Ectodermal cell (in vitro differentiated cells): ENCODE measurements around the gene RAB3A.

Experiments
- H3K27ac ChIP-seq: 2 replicates; pipeline ENCODE4 v1.7.0; 2013; ENCODE audit warnings: mild to moderate bottlenecking, low read depth, low read length; ENCODE audit not compliant: insufficient read depth, poor library complexity, severe bottlenecking
- H3K27me3 ChIP-seq: 2 replicates; pipeline ENCODE4 v1.7.0; 2013; ENCODE audit warnings: mild to moderate bottlenecking, low read length; ENCODE audit not compliant: insufficient read depth, control insufficient read depth, poor library complexity, severe bottlenecking
- H3K36me3 ChIP-seq: one replicate; pipeline ENCODE4 v1.7.0; 2013; ENCODE audit warnings: low read length; ENCODE audit not compliant: control insufficient read depth, insufficient read depth
- H3K4me1 ChIP-seq: one replicate; pipeline ENCODE4 v1.7.0; 2013; ENCODE audit warnings: low read length; ENCODE audit not compliant: control insufficient read depth, insufficient read depth
- H3K4me3 ChIP-seq: 2 replicates; pipeline ENCODE4 v1.7.0; 2013; ENCODE audit warnings: low read depth, low read length, control low read depth; ENCODE audit not compliant: insufficient read depth
- H3K9me3 ChIP-seq: 2 replicates; pipeline ENCODE4 v1.7.0; 2013; ENCODE audit warnings: mild to moderate bottlenecking, low read length, moderate library complexity; ENCODE audit not compliant: control insufficient read depth
- WGBS, 2 experiments: methylation state at CpG; one replicate each; pipeline ENCODE4 v1.1.7; 2013; ENCODE audit warnings: missing lambda C conversion rate in 2 of 2; 5-methylcytosine and 5-hydroxymethylcytosine counted together

RAB3A gene

DNA sequence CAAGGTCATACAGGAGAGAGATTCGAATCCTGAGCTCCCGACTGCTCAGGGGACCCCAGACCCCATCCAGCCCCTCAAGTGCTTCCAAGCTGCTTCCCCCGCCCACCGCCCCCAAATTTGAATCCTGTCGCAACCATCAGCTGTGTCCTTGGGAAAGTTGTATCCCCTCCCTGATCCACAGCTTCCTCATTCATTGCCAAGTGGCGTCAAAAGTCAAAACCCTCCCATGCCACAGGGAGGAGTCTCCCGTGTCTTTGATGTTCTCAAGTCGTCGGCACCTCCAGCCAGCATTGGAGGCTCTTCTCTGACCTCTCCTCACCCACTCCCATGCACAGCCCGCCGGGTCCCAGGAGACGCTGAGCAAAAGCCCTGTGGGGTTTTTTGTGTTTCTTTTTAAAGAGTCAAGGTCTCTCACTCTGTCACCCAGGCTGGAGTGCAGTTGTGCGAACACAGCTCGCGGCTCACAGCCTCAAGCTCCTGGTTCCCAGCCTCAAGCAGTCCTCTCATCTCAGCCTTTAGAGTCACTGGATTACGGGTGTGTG lies 33.1 kb downstream of the RAB3A start:
- Histone ChIP-seq H3K27me3 (peaks cover 27% of the 10 kb centered on the region), H3K27ac (no peak overlapping the region), H3K9me3 (no peaks in the 10 kb centered on the region), H3K36me3 (peaks cover 28% of the 10 kb centered on the region), H3K4me1 (peaks cover 9% of the 10 kb centered on the region), H3K4me3 (no peak overlapping the region)
- 91% methylated on average over 16 of the region's 16 CpGs for WGBS, 2 experiments

DNA sequence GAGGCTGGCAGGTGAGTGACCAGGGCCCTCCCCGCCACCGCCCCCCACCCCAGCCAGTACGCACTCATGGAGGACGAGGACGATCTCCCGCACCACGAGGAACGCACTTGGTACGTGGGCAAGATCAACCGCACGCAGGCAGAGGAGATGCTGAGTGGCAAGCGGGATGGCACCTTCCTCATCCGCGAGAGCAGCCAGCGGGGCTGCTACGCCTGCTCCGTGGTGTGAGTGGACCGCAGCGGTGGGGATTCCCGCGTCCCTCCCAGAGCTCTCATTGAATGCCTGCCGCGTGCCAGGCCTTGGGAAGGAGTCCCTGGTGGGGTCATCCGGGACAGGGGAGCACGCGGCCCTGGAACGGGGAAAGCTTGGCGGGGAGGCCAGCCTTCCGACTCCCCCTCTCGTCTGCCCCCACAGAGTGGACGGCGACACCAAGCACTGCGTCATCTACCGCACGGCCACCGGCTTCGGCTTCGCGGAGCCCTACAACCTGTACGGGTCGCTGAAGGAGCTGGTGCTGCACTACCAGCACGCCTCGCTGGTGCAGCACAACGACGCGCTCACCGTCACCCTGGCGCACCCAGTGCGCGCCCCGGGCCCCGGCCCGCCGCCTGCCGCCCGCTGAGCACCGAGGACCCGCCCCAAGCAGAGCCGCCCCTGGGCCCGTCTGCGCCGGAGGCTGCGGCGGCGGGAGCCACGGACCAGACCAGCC lies 35.0 kb downstream of the RAB3A start:
- H3K9me3 ChIP-seq: no peaks in the 10 kb centered on the region
- no peak overlapping the region for H3K27ac ChIP-seq
- peaks cover 8% of the 10 kb centered on the region for H3K27me3 ChIP-seq
- H3K36me3 ChIP-seq: peaks cover 33% of the 10 kb centered on the region
- H3K4me3 ChIP-seq: no peak overlapping the region
- peaks cover 2% of the 10 kb centered on the region for H3K4me1 ChIP-seq
- 96 to 97% methylated on average over 66 of the region's 66 CpGs for WGBS, 2 experiments

DNA sequence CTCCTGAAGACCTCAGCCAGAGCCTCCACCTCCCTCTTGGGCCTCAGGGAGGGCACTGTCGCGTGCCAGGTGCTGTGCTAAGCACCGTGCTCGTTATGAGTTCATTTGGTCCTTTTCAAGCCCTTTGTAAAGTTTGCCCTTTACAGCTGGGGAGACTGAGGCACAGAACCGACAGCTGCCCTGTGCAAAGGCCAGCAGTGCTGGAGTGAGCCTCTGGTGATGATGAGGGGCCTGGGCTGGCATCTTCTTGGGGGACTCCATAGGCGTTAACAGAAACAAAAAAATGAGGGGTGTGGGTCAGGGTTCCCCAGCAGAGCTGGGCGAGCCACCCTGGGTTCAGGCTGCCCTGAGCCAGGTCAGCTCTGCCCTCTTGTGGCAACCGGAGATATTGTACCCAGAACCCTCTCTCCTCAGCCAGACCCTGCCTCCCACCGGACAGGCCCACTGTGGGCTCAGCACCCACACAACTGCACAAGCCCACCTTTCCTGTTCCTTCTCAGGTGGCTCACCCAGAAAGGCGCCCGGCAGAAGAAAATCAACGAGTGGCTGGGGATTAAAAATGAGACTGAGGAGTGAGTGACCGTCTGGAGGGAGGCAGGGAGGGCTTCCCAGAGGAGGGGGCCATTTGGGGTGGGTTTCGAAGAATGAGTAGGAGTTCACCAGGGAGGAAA lies 35.7 kb downstream of the RAB3A start:
- no peak overlapping the region for H3K4me3 ChIP-seq

DNA sequence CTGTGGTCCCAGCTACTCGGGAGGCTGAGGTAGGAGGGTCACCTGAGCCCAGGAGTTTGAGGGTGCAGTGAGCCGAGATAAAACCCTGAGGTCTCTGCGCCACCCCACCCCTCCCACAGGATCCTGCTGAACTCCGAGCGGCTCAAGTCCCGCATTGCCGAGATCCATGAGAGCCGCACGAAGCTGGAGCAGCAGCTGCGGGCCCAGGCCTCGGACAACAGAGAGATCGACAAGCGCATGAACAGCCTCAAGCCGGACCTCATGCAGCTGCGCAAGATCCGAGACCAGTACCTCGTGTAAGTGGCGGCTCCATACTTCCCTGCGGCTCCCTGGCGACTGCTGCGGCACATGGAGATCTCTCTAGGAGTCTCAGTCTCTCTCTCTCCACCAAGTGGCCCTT lies 36.8 kb downstream of the RAB3A start:
- H3K9me3 ChIP-seq: no peaks in the 10 kb centered on the region
- 94 to 95% methylated on average over 21 of the region's 21 CpGs for WGBS, 2 experiments
- H3K27me3 ChIP-seq: no peaks in the 10 kb centered on the region

More for the DNA sequence above, 35.7 kb downstream of the RAB3A start:
- Histone ChIP-seq H3K4me1 (no peaks in the 10 kb centered on the region), H3K27me3 (peaks cover under 1% of the 10 kb centered on the region), H3K36me3 (peaks cover 40% of the 10 kb centered on the region), H3K9me3 (no peaks in the 10 kb centered on the region), H3K27ac (no peak overlapping the region)
- WGBS, 2 experiments: 77 to 79% methylated on average over 14 of the region's 14 CpGs

DNA sequence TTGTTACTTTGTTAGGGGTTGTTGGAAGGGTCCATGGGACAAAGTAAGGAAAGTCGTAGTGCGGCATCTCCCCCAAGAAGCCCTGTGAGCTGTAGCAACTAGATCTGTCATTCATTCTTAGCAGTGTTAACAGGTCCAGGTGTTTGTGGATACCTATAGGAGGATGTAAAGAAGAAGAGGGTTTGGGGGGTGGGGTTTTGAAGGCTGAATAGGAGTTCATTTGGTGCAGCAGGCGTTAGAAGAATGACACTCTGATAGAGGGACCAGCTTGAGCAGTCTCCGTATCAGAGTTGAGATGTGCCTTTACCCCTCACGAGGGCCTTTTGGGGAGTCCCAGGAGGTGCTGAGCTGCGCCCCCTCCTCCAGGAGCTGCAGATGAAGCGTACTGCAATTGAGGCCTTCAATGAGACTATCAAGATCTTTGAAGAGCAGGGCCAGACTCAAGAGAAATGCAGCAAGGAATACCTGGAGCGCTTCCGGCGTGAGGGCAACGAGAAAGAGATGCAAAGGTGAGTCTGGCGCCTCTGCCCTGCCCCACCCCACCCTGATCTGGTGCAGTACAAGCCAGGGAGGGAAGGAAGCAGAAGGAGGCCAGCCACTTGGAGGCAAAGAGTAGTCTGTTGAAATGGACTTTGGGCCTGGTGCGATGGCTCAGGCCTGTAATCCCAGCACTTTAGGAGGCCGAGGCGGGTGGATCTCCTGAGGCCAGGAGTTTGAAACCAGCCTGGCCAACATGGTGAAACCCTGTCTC lies 37.9 kb downstream of the RAB3A start:
- Histone ChIP-seq H3K36me3 (peaks cover 54% of the 10 kb centered on the region), H3K27me3 (no peaks in the 10 kb centered on the region), H3K4me1 (peaks cover 5% of the 10 kb centered on the region), H3K9me3 (no peaks in the 10 kb centered on the region), H3K4me3 (no peak overlapping the region), H3K27ac (no peak overlapping the region)
- WGBS, 2 experiments: 95 to 97% methylated on average over 15 of the region's 15 CpGs

More for the DNA sequence above, 36.8 kb downstream of the RAB3A start:
- Histone ChIP-seq H3K4me3 (no peak overlapping the region), H3K36me3 (peaks cover 49% of the 10 kb centered on the region), H3K4me1 (no peaks in the 10 kb centered on the region), H3K27ac (no peak overlapping the region)

DNA sequence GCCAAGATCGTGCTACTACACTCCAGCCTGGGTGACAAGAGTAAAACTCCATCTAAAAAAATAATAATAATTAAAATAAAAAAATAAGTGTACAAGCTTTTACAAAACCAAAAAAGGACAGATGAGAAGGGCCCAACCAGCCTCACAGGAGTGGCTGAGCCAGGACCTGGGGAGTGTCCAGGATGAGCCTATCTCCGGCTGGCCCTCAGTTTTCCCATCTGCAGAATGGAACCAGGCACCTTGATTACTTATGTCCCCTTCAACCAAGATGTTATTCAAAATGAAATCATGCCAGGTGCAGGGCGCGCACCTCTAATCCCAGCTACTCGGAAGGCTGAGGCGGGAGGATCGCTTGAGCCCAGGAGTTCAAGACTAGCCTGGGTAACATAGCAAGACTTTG lies 39.8 kb downstream of the RAB3A start:
- WGBS, 2 experiments: 94 to 98% methylated on average over 7 of the region's 7 CpGs
- Histone ChIP-seq H3K27me3 (no peaks in the 10 kb centered on the region), H3K36me3 (peaks cover 48% of the 10 kb centered on the region), H3K9me3 (no peaks in the 10 kb centered on the region), H3K27ac (no peak overlapping the region), H3K4me1 (peaks cover 5% of the 10 kb centered on the region), H3K4me3 (no peak overlapping the region)

DNA sequence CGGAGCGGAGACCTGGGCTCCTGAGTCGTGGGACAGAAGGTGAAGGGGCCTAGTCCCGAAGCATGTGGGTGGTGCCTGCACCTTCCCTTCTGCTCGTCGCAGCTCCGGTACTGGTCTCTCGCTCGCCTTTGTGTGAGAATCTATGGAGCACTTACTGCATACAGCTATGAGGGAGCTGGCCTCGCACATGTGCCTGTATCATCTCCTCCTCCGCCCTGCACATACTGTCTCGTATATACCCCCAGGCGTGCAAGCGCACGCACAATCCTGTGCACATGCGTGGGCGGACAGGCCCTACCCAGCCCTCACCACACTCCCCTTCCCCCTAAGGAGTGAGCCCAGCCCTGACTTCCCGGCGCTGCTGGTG lies 42.2 kb downstream of the RAB3A start:
- no peak overlapping the region for H3K27ac ChIP-seq
- H3K9me3 ChIP-seq: no peaks in the 10 kb centered on the region
- H3K4me3 ChIP-seq: no peak overlapping the region
- peaks cover 32% of the 10 kb centered on the region for H3K36me3 ChIP-seq
- 77 to 80% methylated on average over 19 of the region's 19 CpGs for WGBS, 2 experiments
- no peaks in the 10 kb centered on the region for H3K27me3 ChIP-seq
- H3K4me1 ChIP-seq: peaks cover 14% of the 10 kb centered on the region

DNA sequence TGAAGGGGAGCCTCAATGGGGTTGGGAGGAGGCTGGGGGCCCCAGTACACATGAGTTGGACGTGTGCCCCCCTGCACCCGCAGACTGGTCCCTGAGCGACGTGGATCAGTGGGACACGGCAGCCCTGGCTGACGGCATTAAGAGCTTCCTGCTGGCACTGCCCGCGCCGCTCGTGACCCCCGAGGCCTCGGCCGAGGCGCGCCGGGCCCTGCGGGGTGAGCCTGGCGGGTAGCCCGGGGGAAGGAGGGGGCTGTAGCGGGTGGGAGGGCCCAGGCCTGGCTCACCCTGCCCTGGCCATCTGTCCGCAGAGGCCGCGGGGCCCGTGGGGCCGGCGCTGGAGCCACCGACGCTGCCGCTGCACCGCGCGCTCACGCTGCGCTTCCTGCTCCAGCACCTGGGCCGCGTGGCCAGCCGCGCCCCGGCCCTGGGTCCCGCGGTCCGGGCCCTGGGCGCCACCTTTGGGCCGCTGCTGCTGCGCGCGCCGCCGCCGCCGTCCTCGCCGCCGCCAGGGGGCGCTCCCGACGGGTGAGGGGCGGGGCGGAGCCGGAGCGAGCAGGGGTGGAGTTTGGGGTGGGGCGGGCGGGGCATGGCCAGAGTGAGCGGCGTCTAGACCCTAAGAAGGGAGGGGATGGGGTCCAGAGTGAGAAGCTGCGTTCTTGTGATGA lies 42.7 kb downstream of the RAB3A start:
- peaks cover 14% of the 10 kb centered on the region for H3K4me1 ChIP-seq
- no peaks in the 10 kb centered on the region for H3K27me3 ChIP-seq
- no peak overlapping the region for H3K4me3 ChIP-seq
- peaks cover 30% of the 10 kb centered on the region for H3K36me3 ChIP-seq
- WGBS, 2 experiments: 19% methylated on average over 66 of the region's 66 CpGs
- H3K27ac ChIP-seq: no peak overlapping the region
- H3K9me3 ChIP-seq: no peaks in the 10 kb centered on the region

DNA sequence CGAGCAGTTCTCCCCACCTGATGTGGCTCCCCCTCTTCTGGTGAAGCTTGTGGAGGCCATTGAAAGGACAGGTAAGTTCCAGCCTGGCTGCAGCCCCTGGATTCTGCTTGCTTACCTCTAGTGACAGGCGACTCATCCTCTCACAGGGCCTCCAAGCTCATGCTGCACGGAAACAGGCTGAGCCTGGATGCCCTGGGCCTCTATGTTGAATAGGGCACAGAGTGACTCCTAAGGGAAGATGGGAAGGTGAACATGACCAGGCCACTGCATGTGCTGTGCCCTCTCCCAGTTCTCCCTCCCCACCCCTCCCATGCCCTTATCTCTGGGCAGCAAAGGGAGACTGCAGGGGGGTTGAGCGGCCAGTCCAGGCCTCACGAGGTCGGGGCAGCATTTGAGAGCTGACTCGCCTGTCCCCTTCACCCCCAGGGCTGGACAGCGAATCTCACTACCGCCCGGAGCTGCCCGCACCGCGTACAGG lies 43.3 kb downstream of the RAB3A start:
- H3K27me3 ChIP-seq: no peaks in the 10 kb centered on the region
- no peak overlapping the region for H3K4me3 ChIP-seq
- no peaks in the 10 kb centered on the region for H3K9me3 ChIP-seq
- peaks cover 24% of the 10 kb centered on the region for H3K36me3 ChIP-seq
- no peak overlapping the region for H3K27ac ChIP-seq
- 93 to 94% methylated on average over 13 of the region's 13 CpGs for WGBS, 2 experiments
- H3K4me1 ChIP-seq: peaks cover 14% of the 10 kb centered on the region
